Lung microvascular endothelial cell (primary cell): ENCODE data around the gene XXYLT1. TPM values are rescaled to one million over a fixed set of nuclear protein-coding genes. Genes with fewer than 3 reads are reported as not detected.
A peak's percentile ranks its signal among the peaks of the same experiment; 100 is the strongest.

Experiments used
- DNase-seq, 2 donors: peaks; one replicate each; pipeline versions ENCODE4 v3.0.0 to v3.0.0-alpha.2; 2010; ENCODE audit warnings: low read depth in 2 of 2
- total RNA-seq: library from RNA; depleted of rRNA; stranded (reverse); fragments of >200 nt; gene quantifications from 2 replicates; pipeline ENCODE4 v1.2.1, GENCODE V29; 2014

The XXYLT1 gene
- total RNA-seq, 1 donor from 2014 or later: 24.6 TPM

GRCh38 chr3:195251336-195252065 lies 19.5 kb downstream of the XXYLT1 start:
- no peak for DNase-seq

- DNase-seq: peak; percentile 48 to 79
These were observed 20.3 kb downstream of the XXYLT1 start for GRCh38 chr3:195250473-195251251.

- no peak for DNase-seq
These were observed 21.0 kb downstream of the XXYLT1 start for GRCh38 chr3:195249858-195250464.

- DNase-seq: no peak
These were observed 21.7 kb downstream of the XXYLT1 start for GRCh38 chr3:195249057-195249770.

- DNase-seq: no peak
These were observed 22.7 kb downstream of the XXYLT1 start for GRCh38 chr3:195248281-195248680.

GRCh38 chr3:195247863-195248189 lies 23.1 kb downstream of the XXYLT1 start:
- no peak for DNase-seq

- DNase-seq: no peak
These were observed 23.7 kb downstream of the XXYLT1 start for GRCh38 chr3:195247086-195247862.

- DNase-seq: no peak
These were observed 24.4 kb downstream of the XXYLT1 start for GRCh38 chr3:195246581-195246995.

- no peak for DNase-seq
These were observed 25.4 kb downstream of the XXYLT1 start for GRCh38 chr3:195245531-195245951.

- no peak for DNase-seq
These were observed 29.2 kb downstream of the XXYLT1 start for GRCh38 chr3:195241592-195242355.

GRCh38 chr3:195240939-195241338 lies 30.0 kb downstream of the XXYLT1 start:
- no peak for DNase-seq

- DNase-seq: no peak
These were observed 30.7 kb downstream of the XXYLT1 start for GRCh38 chr3:195240171-195240701.

GRCh38 chr3:195239121-195239520 lies 31.8 kb downstream of the XXYLT1 start:
- DNase-seq: no peak

GRCh38 chr3:195238586-195239118 lies 32.3 kb downstream of the XXYLT1 start:
- DNase-seq: peak; percentile 57 to 60

- DNase-seq: no peak
These were observed 32.8 kb downstream of the XXYLT1 start for GRCh38 chr3:195238081-195238571.

- DNase-seq: no peak
These were observed 34.0 kb downstream of the XXYLT1 start for GRCh38 chr3:195236801-195237570.

GRCh38 chr3:195236076-195236798 lies 34.7 kb downstream of the XXYLT1 start:
- DNase-seq: no peak

- no peak for DNase-seq
These were observed 40.7 kb downstream of the XXYLT1 start for GRCh38 chr3:195230244-195230643.
